ENCODE measurements around the gene KBTBD7. TPM values are rescaled to one million over a fixed set of nuclear protein-coding genes. Genes with fewer than 3 reads are reported as not detected.

The KBTBD7 gene
- polyA plus RNA-seq, 1 of the 3 experiments (the other 2 are of a cell fraction): 1.3 TPM

DNA sequence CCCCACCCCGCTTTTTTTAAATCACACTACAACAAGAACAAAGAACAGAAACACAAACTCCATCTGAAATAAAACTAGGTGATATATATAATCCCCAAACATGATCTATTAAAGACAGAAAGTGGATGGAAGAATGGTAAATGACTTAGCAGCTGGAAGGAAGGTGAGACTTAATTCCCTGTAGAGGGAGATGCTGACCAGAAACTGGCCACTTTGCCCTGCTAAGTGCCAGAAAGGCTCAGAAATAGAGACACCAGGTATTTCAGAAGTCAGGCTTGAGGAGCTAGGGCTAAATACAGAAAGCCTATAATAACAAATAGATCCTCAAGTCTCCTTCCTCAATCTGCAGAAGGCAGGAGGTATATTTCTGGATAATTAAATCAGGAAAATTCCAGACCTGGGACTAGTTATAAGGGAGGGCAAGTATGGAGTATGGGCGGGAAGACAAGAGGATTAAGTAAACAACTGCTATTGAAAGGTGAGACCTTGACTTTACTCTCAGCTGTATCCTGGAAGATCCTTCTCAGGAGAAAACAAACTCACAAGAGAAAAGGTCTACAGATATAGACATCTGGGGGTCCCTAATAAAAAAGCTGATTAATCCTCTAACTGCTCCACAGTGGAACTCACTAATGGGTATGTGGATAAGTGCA lies 36.8 kb upstream of the KBTBD7 start:
- no peaks in the 10 kb centered on the region for H3K79me2 ChIP-seq (ENCODE audit: insufficient read depth)
- no peaks in the 10 kb centered on the region for H4K20me1 ChIP-seq (ENCODE audit: insufficient read depth)
- no peaks in the 10 kb centered on the region for H3K9me2 ChIP-seq
- TF ChIP-seq FOSL2 (IDR thresholded peaks at IDR 0.05; ENCODE audit: borderline replicate concordance, low read depth) (no peak), RAD21 (IDR thresholded peaks at IDR 0.05; ENCODE audit: low read length) (no peak), JUND (IDR thresholded peaks at IDR 0.05) (no peak), MAX (IDR thresholded peaks at IDR 0.05; ENCODE audit: low read depth) (no peak), MEF2A (IDR thresholded peaks at IDR 0.05; ENCODE audit: borderline replicate concordance, low read depth) (no peak), RCOR1 (IDR thresholded peaks at IDR 0.05; ENCODE audit: low read length) (no peak), POLR2AphosphoS5 (IDR thresholded peaks at IDR 0.05; ENCODE audit: low read depth, low read length) (no peak), TEAD4 (IDR thresholded peaks at IDR 0.05; ENCODE audit: borderline replicate concordance, insufficient read depth) (no peak), GATA2 (CRISPR knock-in tag; IDR thresholded peaks at IDR 0.05) (no peak), CHD2 (IDR thresholded peaks at IDR 0.05; ENCODE audit: low read length, partially characterized antibody) (no peak), PBX3 (IDR thresholded peaks at IDR 0.05) (no peak), YY1 (IDR thresholded peaks at IDR 0.05; ENCODE audit: low read depth) (no peak), MXI1 (IDR thresholded peaks at IDR 0.05; ENCODE audit: low read depth, low read length) (no peak), RXRA (IDR thresholded peaks at IDR 0.05; ENCODE audit: borderline replicate concordance, low read depth) (no peak), GABPA (IDR thresholded peaks at IDR 0.05; ENCODE audit: low read depth) (no peak), SIN3A (IDR thresholded peaks at IDR 0.05; ENCODE audit: borderline replicate concordance, low read depth, low read length) (no peak)
- TF ChIP-seq, protein P1, sequence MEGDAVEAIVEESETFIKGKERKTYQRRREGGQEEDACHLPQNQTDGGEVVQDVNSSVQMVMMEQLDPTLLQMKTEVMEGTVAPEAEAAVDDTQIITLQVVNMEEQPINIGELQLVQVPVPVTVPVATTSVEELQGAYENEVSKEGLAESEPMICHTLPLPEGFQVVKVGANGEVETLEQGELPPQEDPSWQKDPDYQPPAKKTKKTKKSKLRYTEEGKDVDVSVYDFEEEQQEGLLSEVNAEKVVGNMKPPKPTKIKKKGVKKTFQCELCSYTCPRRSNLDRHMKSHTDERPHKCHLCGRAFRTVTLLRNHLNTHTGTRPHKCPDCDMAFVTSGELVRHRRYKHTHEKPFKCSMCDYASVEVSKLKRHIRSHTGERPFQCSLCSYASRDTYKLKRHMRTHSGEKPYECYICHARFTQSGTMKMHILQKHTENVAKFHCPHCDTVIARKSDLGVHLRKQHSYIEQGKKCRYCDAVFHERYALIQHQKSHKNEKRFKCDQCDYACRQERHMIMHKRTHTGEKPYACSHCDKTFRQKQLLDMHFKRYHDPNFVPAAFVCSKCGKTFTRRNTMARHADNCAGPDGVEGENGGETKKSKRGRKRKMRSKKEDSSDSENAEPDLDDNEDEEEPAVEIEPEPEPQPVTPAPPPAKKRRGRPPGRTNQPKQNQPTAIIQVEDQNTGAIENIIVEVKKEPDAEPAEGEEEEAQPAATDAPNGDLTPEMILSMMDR (IDR thresholded peaks at IDR 0.05): no peak
- TF ChIP-seq, protein P2, sequence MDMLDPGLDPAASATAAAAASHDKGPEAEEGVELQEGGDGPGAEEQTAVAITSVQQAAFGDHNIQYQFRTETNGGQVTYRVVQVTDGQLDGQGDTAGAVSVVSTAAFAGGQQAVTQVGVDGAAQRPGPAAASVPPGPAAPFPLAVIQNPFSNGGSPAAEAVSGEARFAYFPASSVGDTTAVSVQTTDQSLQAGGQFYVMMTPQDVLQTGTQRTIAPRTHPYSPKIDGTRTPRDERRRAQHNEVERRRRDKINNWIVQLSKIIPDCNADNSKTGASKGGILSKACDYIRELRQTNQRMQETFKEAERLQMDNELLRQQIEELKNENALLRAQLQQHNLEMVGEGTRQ (IDR thresholded peaks at IDR 0.05; ENCODE audit: borderline replicate concordance, low read depth, low read length): no peak
- TF ChIP-seq, protein P3, sequence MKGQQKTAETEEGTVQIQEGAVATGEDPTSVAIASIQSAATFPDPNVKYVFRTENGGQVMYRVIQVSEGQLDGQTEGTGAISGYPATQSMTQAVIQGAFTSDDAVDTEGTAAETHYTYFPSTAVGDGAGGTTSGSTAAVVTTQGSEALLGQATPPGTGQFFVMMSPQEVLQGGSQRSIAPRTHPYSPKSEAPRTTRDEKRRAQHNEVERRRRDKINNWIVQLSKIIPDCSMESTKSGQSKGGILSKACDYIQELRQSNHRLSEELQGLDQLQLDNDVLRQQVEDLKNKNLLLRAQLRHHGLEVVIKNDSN (IDR thresholded peaks at IDR 0.05; ENCODE audit: borderline replicate concordance, low read depth): no peak
- ChIA-PET CTCF (interaction anchor here (1.3 to 2.1 kb wide), 3 partner anchors 9 to 177 kb away, joined by 3 to 11 read pairs (median 3); no protein-coding TSS in a partner anchor), POLR2A (no interaction called here)
- H3K4me3 ChIP-seq (ENCODE audit: low read depth in 2 of 2, low read length in 1 of 2): no peak overlapping the region
- H3K27me3 ChIP-seq (ENCODE audit: insufficient read depth): no peaks in the 10 kb centered on the region
- WGBS (ENCODE audit: low lambda C conversion rate): 89% methylated on average over 2 of the region's 2 CpGs
- no peak for DNase-seq
- no peaks in the 10 kb centered on the region for H3K4me1 ChIP-seq (ENCODE audit: control insufficient read depth in 1 of 2, insufficient read depth in 2 of 2, low read depth in 1 of 2, low read length in 1 of 2)
- peaks cover 4% of the 10 kb centered on the region for H3F3A ChIP-seq (replicated peaks; ENCODE audit: insufficient read depth)
- no peak overlapping the region for H3K27ac ChIP-seq (ENCODE audit: low read depth in 2 of 2, low read length in 1 of 2)
- no peaks in the 10 kb centered on the region for H3K9me3 ChIP-seq
- H2AFZ ChIP-seq (ENCODE audit: low read depth): no peak overlapping the region
- H3K9ac ChIP-seq: no peak overlapping the region
- peaks cover 2 to 24% of the 10 kb centered on the region in 2 experiments for H3K36me3 ChIP-seq (replicated peaks in 1 of 2; ENCODE audit: control insufficient read depth in 1 of 2, insufficient read depth in 2 of 2, low read length in 1 of 2)
- no peak overlapping the region for H3K4me2 ChIP-seq
